WTC11 (cell line): Measurements from ENCODE around the gene TCOF1. TPM values are rescaled to one million over a fixed set of nuclear protein-coding genes. Genes with fewer than 3 reads are reported as not detected.
A peak's percentile ranks its signal among the peaks of the same experiment; 100 is the strongest.

Experiments used
- ATAC-seq: fragments of 200-7000 bp; cut with Tn5 transposase; 2 replicates; pipeline ENCODE4 v1.10.0; 2021; ENCODE audit warnings: mild to moderate bottlenecking, moderate library complexity
- CTCF ChIA-PET: fragments of 300-600 bp; sonication (Branson Sonifier 250); formaldehyde crosslinking; loops from one replicate; lab custom pipeline; 2021; ENCODE audit warnings: antibody characterized with exemption; lab: Charles Lee
- POLR2A ChIA-PET: fragments of 350-600 bp; sonication (Branson Sonifier 250); formaldehyde crosslinking; loops from one replicate; lab custom pipeline; 2021; ENCODE audit warnings: antibody characterized with exemption; lab: Charles Lee
- DNase-seq: peaks from one replicate; pipeline ENCODE4 v3.0.0; 2021; ENCODE audit warnings: low spot score
- H3K27ac Mint-ChIP-seq: 2 replicates; pipeline ENCODE4 v1.8.0; 2021; ENCODE audit warnings: mixed read lengths
- H3K27me3 Mint-ChIP-seq: 2 replicates; pipeline ENCODE4 v1.8.0; 2021; ENCODE audit warnings: low read depth, mild to moderate bottlenecking, moderate library complexity, mixed read lengths
- H3K36me3 Mint-ChIP-seq: 2 replicates; pipeline ENCODE4 v1.8.0; 2021; ENCODE audit warnings: mixed read lengths
- H3K4me1 Mint-ChIP-seq: 2 replicates; pipeline ENCODE4 v1.8.0; 2022; ENCODE audit warnings: mixed read lengths
- H3K4me3 Mint-ChIP-seq: 2 replicates; pipeline ENCODE4 v1.8.0; 2021; ENCODE audit warnings: mild to moderate bottlenecking, moderate library complexity, mixed read lengths
- H3K9me3 Mint-ChIP-seq: 2 replicates; pipeline ENCODE4 v1.8.0; 2021; ENCODE audit warnings: mixed read lengths
- CREB1 ChIP-seq: sonication (generic); formaldehyde crosslinking; IDR thresholded peaks from 2 replicates; pipeline ENCODE4 v1.8.0; 2023; ENCODE audit warnings: mild to moderate bottlenecking, missing genetic modification reagents
- E2F4 ChIP-seq: sonication (generic); formaldehyde crosslinking; IDR thresholded peaks from 2 replicates; pipeline ENCODE4 v1.8.1; 2022; ENCODE audit warnings: low read depth, mild to moderate bottlenecking, moderate library complexity, missing genetic modification reagents, borderline replicate concordance
- HMGA2 ChIP-seq: fragments of 250-450 bp; sonication (Bioruptor Pico); IDR thresholded peaks from 2 replicates; pipeline ENCODE4 v1.4.0; 2021; ENCODE audit warnings: mild to moderate bottlenecking, moderate library complexity
- HMGXB4 ChIP-seq: sonication (generic); formaldehyde crosslinking; IDR thresholded peaks from 2 replicates; pipeline ENCODE4 v1.8.1; 2023; ENCODE audit warnings: mild to moderate bottlenecking, moderate library complexity, missing genetic modification reagents
- KAT7 ChIP-seq: sonication (generic); formaldehyde crosslinking; IDR thresholded peaks from 2 replicates; pipeline ENCODE4 v1.8.1; 2023; ENCODE audit warnings: missing genetic modification reagents, mild to moderate bottlenecking, borderline replicate concordance
- MYBL2 ChIP-seq: sonication (generic); formaldehyde crosslinking; IDR thresholded peaks from 2 replicates; pipeline ENCODE4 v1.8.1; 2023; ENCODE audit warnings: mild to moderate bottlenecking, moderate library complexity, missing genetic modification reagents
- NFE2L1 ChIP-seq: sonication (generic); formaldehyde crosslinking; IDR thresholded peaks from 2 replicates; pipeline ENCODE4 v1.8.1; 2023; ENCODE audit warnings: missing genetic modification reagents
- NFYB ChIP-seq: sonication (generic); formaldehyde crosslinking; conservative IDR thresholded peaks from 2 replicates; pipeline ENCODE4 v1.8.0; 2022; ENCODE audit warnings: low read depth, missing genetic modification reagents
- OVOL2 ChIP-seq: fragments of 250-450 bp; sonication (Bioruptor Pico); IDR thresholded peaks from 2 replicates; pipeline ENCODE4 v1.9.0; 2021; ENCODE audit warnings: mild to moderate bottlenecking, borderline replicate concordance
- ZBTB21 ChIP-seq: sonication (generic); formaldehyde crosslinking; IDR thresholded peaks from 2 replicates; pipeline ENCODE4 v1.8.1; 2023; ENCODE audit warnings: mild to moderate bottlenecking, missing genetic modification reagents, borderline replicate concordance
- ZNF263 ChIP-seq: sonication (generic); formaldehyde crosslinking; IDR thresholded peaks from 2 replicates; pipeline ENCODE4 v1.8.1; 2022; ENCODE audit warnings: low read depth, mild to moderate bottlenecking, moderate library complexity, missing genetic modification reagents
- ZNF281 ChIP-seq: sonication (generic); formaldehyde crosslinking; IDR thresholded peaks from 2 replicates; pipeline ENCODE4 v1.8.0; 2023; ENCODE audit warnings: mild to moderate bottlenecking, missing genetic modification reagents
- ZNF396 ChIP-seq: fragments of 250-450 bp; sonication (Bioruptor Pico); IDR thresholded peaks from 2 replicates; pipeline ENCODE4 v1.8.0; 2021; ENCODE audit warnings: mild to moderate bottlenecking, moderate library complexity, borderline replicate concordance
- ZNF423 ChIP-seq: fragments of 250-450 bp; sonication (Bioruptor Pico); IDR thresholded peaks from 2 replicates; pipeline ENCODE4 v2.1.2; 2022; ENCODE audit warnings: mild to moderate bottlenecking, moderate library complexity
- ZNF671 ChIP-seq: fragments of 250-450 bp; sonication (Bioruptor Pico); IDR thresholded peaks from 2 replicates; pipeline ENCODE4 v1.8.0; 2021; ENCODE audit warnings: mild to moderate bottlenecking
- total RNA-seq: library from RNA; stranded (reverse); gene quantifications from 3 replicates; pipeline ENCODE4 v1.2.3, GENCODE V29; 2021
- TF ChIP-seq, protein P1 (sequence below): sonication (generic); formaldehyde crosslinking; IDR thresholded peaks from 2 replicates; pipeline ENCODE4 v1.8.1; 2023; ENCODE audit warnings: mild to moderate bottlenecking, missing genetic modification reagents, moderate library complexity
- TF ChIP-seq, protein P2 (sequence below): fragments of 250-450 bp; sonication (Bioruptor Pico); IDR thresholded peaks from 2 replicates; pipeline ENCODE4 v1.9.0; 2021; ENCODE audit warnings: mild to moderate bottlenecking
- TF ChIP-seq, protein P3 (sequence below): fragments of 250-450 bp; sonication (Bioruptor Pico); IDR thresholded peaks from 2 replicates; pipeline ENCODE4 v1.9.0; 2021; ENCODE audit warnings: moderate library complexity, mild to moderate bottlenecking, inconsistent platforms, borderline replicate concordance

Gene TCOF1
- total RNA-seq, 1 experiment from 2014 or later, result 174 TPM

- TF ChIP-seq, protein P1, sequence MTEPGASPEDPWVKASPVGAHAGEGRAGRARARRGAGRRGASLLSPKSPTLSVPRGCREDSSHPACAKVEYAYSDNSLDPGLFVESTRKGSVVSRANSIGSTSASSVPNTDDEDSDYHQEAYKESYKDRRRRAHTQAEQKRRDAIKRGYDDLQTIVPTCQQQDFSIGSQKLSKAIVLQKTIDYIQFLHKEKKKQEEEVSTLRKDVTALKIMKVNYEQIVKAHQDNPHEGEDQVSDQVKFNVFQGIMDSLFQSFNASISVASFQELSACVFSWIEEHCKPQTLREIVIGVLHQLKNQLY (CRISPR knock-in tag), result no peak
- TF ChIP-seq ZBTB21 (no peak), MYBL2 (CRISPR knock-in tag) (no peak), E2F4 (no peak)
Observed at GRCh38 chr5:150355791-150356190, 1.7 kb upstream of the TCOF1 start (continued).

GRCh38 chr5:150356575-150357294 lies 762 bp upstream of the TCOF1 start:
- Mint-ChIP-seq H3K4me3 (peak overlapping the region; percentile 91), H3K27me3 (peaks cover 4% of the 10 kb centered on the region; the same call in 1 of the 2 replicates), H3K4me1 (peaks cover 17% of the 10 kb centered on the region), H3K9me3 (no peaks in the 10 kb centered on the region), H3K27ac (peak overlapping the region; percentile 79), H3K36me3 (peaks cover 21% of the 10 kb centered on the region)
- TF ChIP-seq OVOL2 (no peak), ZNF281 (CRISPR knock-in tag) (no peak), KAT7 (CRISPR knock-in tag) (no peak), NFE2L1 (CRISPR knock-in tag) (no peak), ZNF263 (CRISPR knock-in tag) (no peak), NFYB (CRISPR knock-in tag) (no peak), ZNF671 (CRISPR knock-in tag) (no peak), HMGXB4 (no peak), ZNF423 (no peak), HMGA2 (no peak), ZNF396 (CRISPR knock-in tag) (no peak), CREB1 (CRISPR knock-in tag) (no peak)
- TF ChIP-seq, protein P2, sequence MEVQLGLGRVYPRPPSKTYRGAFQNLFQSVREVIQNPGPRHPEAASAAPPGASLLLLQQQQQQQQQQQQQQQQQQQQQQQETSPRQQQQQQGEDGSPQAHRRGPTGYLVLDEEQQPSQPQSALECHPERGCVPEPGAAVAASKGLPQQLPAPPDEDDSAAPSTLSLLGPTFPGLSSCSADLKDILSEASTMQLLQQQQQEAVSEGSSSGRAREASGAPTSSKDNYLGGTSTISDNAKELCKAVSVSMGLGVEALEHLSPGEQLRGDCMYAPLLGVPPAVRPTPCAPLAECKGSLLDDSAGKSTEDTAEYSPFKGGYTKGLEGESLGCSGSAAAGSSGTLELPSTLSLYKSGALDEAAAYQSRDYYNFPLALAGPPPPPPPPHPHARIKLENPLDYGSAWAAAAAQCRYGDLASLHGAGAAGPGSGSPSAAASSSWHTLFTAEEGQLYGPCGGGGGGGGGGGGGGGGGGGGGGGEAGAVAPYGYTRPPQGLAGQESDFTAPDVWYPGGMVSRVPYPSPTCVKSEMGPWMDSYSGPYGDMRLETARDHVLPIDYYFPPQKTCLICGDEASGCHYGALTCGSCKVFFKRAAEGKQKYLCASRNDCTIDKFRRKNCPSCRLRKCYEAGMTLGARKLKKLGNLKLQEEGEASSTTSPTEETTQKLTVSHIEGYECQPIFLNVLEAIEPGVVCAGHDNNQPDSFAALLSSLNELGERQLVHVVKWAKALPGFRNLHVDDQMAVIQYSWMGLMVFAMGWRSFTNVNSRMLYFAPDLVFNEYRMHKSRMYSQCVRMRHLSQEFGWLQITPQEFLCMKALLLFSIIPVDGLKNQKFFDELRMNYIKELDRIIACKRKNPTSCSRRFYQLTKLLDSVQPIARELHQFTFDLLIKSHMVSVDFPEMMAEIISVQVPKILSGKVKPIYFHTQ (CRISPR knock-in tag), result no peak
- TF ChIP-seq, protein P3, sequence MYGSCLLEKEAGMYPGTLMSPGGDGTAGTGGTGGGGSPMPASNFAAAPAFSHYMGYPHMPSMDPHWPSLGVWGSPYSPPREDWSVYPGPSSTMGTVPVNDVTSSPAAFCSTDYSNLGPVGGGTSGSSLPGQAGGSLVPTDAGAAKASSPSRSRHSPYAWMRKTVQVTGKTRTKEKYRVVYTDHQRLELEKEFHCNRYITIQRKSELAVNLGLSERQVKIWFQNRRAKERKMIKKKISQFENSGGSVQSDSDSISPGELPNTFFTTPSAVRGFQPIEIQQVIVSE (CRISPR knock-in tag), result no peak
- CTCF ChIA-PET, result interaction anchor here (1.0 to 2.3 kb wide), 4 partner anchors 54 to 93 kb away, joined by 3 to 11 read pairs (median 4); partner anchors contain the start of gene ARSI
- DNase-seq, result no peak
- ATAC-seq, result no peak
- POLR2A ChIA-PET, result interaction anchor here (1.6 kb wide), 1 partner anchor 48 kb away, joined by 3 read pairs; no protein-coding TSS in a partner anchor
